Inflammatory macrophage treated with lipopolysaccharide for 1 hour (primary cell): Measurements from ENCODE around the gene PIGH.
"Not testable (repeated sequence)": the region's sequence is repeated elsewhere in the genome, so short reads cannot be mapped to it uniquely, and the experiment has no call there.

Experiments
- DNase-seq, 2 donors: peaks; one replicate each; pipeline ENCODE4 v3.0.0-alpha.2; 2020 to 2022

Gene PIGH

GRCh38 chr14:67607646-67608045, 7.6 kb upstream of the PIGH start:
- no peak for DNase-seq

GRCh38 chr14:67602995-67603545, 3.0 kb upstream of the PIGH start:
- no peak for DNase-seq

- peak; percentile 29 to 48 for DNase-seq
Observed at GRCh38 chr14:67602076-67602475, 2.0 kb upstream of the PIGH start.

GRCh38 chr14:67600562-67600974, 500 bp upstream of the PIGH start:
- DNase-seq = not testable (repeated sequence)

GRCh38 chr14:67595392-67595791, 4.7 kb downstream of the PIGH start:
- DNase-seq = no peak

- not testable (repeated sequence) for DNase-seq
Observed at GRCh38 chr14:67593650-67594049, 6.4 kb downstream of the PIGH start.

- DNase-seq = no peak
Observed at GRCh38 chr14:67589204-67589770, 10.8 kb downstream of the PIGH start.

GRCh38 chr14:67586369-67586768, 13.7 kb downstream of the PIGH start:
- DNase-seq = peak; percentile 22 to 65

- no peak for DNase-seq
Observed at GRCh38 chr14:67584978-67585377, 15.1 kb downstream of the PIGH start.

- peak; percentile 26 to 66 for DNase-seq
Observed at GRCh38 chr14:67583711-67584644, 16.1 kb downstream of the PIGH start.

- DNase-seq = no peak
Observed at GRCh38 chr14:67582061-67582460, 18.0 kb downstream of the PIGH start.

- no peak for DNase-seq
Observed at GRCh38 chr14:67581643-67582042, 18.4 kb downstream of the PIGH start.

GRCh38 chr14:67580336-67581171, 19.5 kb downstream of the PIGH start:
- DNase-seq = no peak

GRCh38 chr14:67579636-67580035, 20.4 kb downstream of the PIGH start:
- DNase-seq = no peak

- no peak for DNase-seq
Observed at GRCh38 chr14:67579040-67579439, 21.0 kb downstream of the PIGH start.

- no peak for DNase-seq
Observed at GRCh38 chr14:67577909-67578749, 21.9 kb downstream of the PIGH start.

- no peak for DNase-seq
Observed at GRCh38 chr14:67577181-67577808, 22.8 kb downstream of the PIGH start.

- DNase-seq = no peak
Observed at GRCh38 chr14:67576216-67576955, 23.7 kb downstream of the PIGH start.

- DNase-seq = peak; percentile 54 to 62
Observed at GRCh38 chr14:67575684-67576083, 24.4 kb downstream of the PIGH start.

- no peak for DNase-seq
Observed at GRCh38 chr14:67574806-67575205, 25.3 kb downstream of the PIGH start.

GRCh38 chr14:67574156-67574555, 25.9 kb downstream of the PIGH start:
- DNase-seq = no peak
